Testis (tissue), 3 donors: ENCODE results near the gene ARHGAP23. TPM values are rescaled to one million over a fixed set of nuclear protein-coding genes. Genes with fewer than 3 reads are reported as not detected.

ENCODE experiments used
- DNase-seq: peaks from one replicate; pipeline ENCODE4 v3.0.0-alpha.2; 2019
- H3K27ac ChIP-seq, 2 donors: fragments of 200-600 bp; sonication (generic); one replicate each; pipeline ENCODE4 v1.5.1; 2019
- H3K27me3 ChIP-seq: fragments of 200-600 bp; sonication (generic); one replicate; pipeline ENCODE4 v1.5.1; 2019
- H3K36me3 ChIP-seq: fragments of 200-600 bp; sonication (generic); one replicate; pipeline ENCODE4 v1.5.1; 2017; ENCODE audit warnings: low read depth; ENCODE audit errors: missing control alignments
- H3K4me1 ChIP-seq: fragments of 200-600 bp; sonication (generic); one replicate; pipeline ENCODE4 v1.5.1; 2019
- H3K4me3 ChIP-seq, 2 donors: fragments of 200-600 bp; sonication (generic); one replicate each; pipeline ENCODE4 v1.5.1; 2017 to 2019
- H3K9me3 ChIP-seq: fragments of 200-600 bp; sonication (generic); one replicate; pipeline ENCODE4 v1.5.1; 2017
- CTCF ChIP-seq, 3 experiments: fragments of 450-650 bp in 2 of 3; fragments of 200-600 bp in 1 of 3; sonication (generic) in 1 of 3; IDR thresholded peaks; one replicate each; pipeline ENCODE4 v1.5.1; 2016 to 2019; ENCODE audit warnings: antibody characterized with exemption in 3 of 3, mild to moderate bottlenecking in 2 of 3, moderate library complexity in 1 of 3
- POLR2A ChIP-seq: fragments of 450-650 bp; IDR thresholded peaks from one replicate; pipeline ENCODE4 v1.6.1; 2017; ENCODE audit warnings: antibody characterized with exemption, mild to moderate bottlenecking, moderate library complexity
- WGBS, 2 donors: methylation state at CpG; one replicate each; pipeline ENCODE4 v1.1.5; 2018; 5-methylcytosine and 5-hydroxymethylcytosine counted together
- intact Hi-C: fragments of 100-400 bp; cut with DNase I; formaldehyde crosslinking; loops from one replicate; pipeline ENCODE4 v1.15.1; 2023; ENCODE audit warnings: low total_unique reads
- polyA plus RNA-seq: library from polyadenylated mRNA; stranded (reverse); fragments of 350-450 nt; fragmentation: Illumina TruSeq; extraction: RNeasy Lipid Tissue Mini Kit (QIAGEN cat#74804); gene quantifications from one replicate; pipeline ENCODE4 v1.2.3, GENCODE V29; 2014; ENCODE audit warnings: low read depth, low replicate concordance; ENCODE audit not compliant: insufficient read depth
- total RNA-seq, 2 donors: library from RNA; depleted of rRNA; stranded (reverse); fragments of >200 nt; gene quantifications; one replicate each; pipeline ENCODE4 v1.2.3, GENCODE V29; 2016

The ARHGAP23 gene
- total and polyA plus RNA-seq, 3 donors from 2014 or later = 78.0 to 235 (median 146) TPM

- H3K9me3 ChIP-seq = no peaks in the 10 kb centered on the region
- TF ChIP-seq CTCF (IDR thresholded peaks at IDR 0.05) = no peak
- TF ChIP-seq POLR2A = no peak
- no peak overlapping the region for H3K4me3 ChIP-seq
- H3K27me3 ChIP-seq = no peaks in the 10 kb centered on the region
- intact Hi-C loops = no loop called here
- no peaks in the 10 kb centered on the region for H3K36me3 ChIP-seq
- H3K27ac ChIP-seq = no peak overlapping the region
- H3K4me1 ChIP-seq = peaks cover 38% of the 10 kb centered on the region
- 69 to 73% methylated on average over 3 of the region's 6 CpGs for WGBS, 2 donors
- DNase-seq = no peak
These were observed 24.5 kb downstream of the ARHGAP23 start for GRCh38 chr17:38452719-38453118.

GRCh38 chr17:38453951-38454421, 25.7 kb downstream of the ARHGAP23 start:
- no peak overlapping the region for H3K4me3 ChIP-seq
- WGBS, 2 donors = 4% methylated on average over 5 of the region's 44 CpGs; no CpG with 5 or more reads in 1 of the 2 donors
- peaks cover 38% of the 10 kb centered on the region for H3K4me1 ChIP-seq
- peak; percentile 21 for DNase-seq
- H3K36me3 ChIP-seq = no peaks in the 10 kb centered on the region
- H3K9me3 ChIP-seq = no peaks in the 10 kb centered on the region
- no peak for TF ChIP-seq POLR2A
- no peak for TF ChIP-seq CTCF (IDR thresholded peaks at IDR 0.05)
- intact Hi-C loops = no loop called here
- H3K27me3 ChIP-seq = no peaks in the 10 kb centered on the region
- H3K27ac ChIP-seq = peak overlapping the region in 1 of 2 donors; percentile 66

GRCh38 chr17:38454532-38454931, 26.3 kb downstream of the ARHGAP23 start:
- Histone ChIP-seq H3K36me3 (no peaks in the 10 kb centered on the region), H3K4me3 (no peak overlapping the region), H3K27me3 (no peaks in the 10 kb centered on the region), H3K9me3 (no peaks in the 10 kb centered on the region), H3K27ac (peak overlapping the region in 1 of 2 donors; percentile 66), H3K4me1 (peaks cover 41% of the 10 kb centered on the region)
- no peak for TF ChIP-seq CTCF (IDR thresholded peaks at IDR 0.05)
- TF ChIP-seq POLR2A = no peak
- DNase-seq = peak; percentile 77
- intact Hi-C loops = no loop called here
- WGBS, 2 donors = 44 to 47% methylated on average over 2 to 12 of the region's 12 CpGs

GRCh38 chr17:38455288-38455915, 27.1 kb downstream of the ARHGAP23 start:
- no peak overlapping the region for H3K4me3 ChIP-seq
- intact Hi-C loops = no loop called here
- H3K27ac ChIP-seq = peak overlapping the region in 1 of 2 donors; percentile 45
- 58 to 70% methylated on average over 8 of the region's 8 CpGs for WGBS, 2 donors
- no peaks in the 10 kb centered on the region for H3K9me3 ChIP-seq
- H3K27me3 ChIP-seq = no peaks in the 10 kb centered on the region
- DNase-seq = no peak
- H3K4me1 ChIP-seq = peaks cover 48% of the 10 kb centered on the region
- TF ChIP-seq CTCF (IDR thresholded peaks at IDR 0.05) = no peak
- TF ChIP-seq POLR2A = no peak
- no peaks in the 10 kb centered on the region for H3K36me3 ChIP-seq
